HEK293 (cell line): ENCODE results near the gene PLEKHG5.
A peak's percentile ranks its signal among the peaks of the same experiment; 100 is the strongest.

Experiments
- SETDB1 ChIP-seq: IDR thresholded peaks from one replicate; pipeline ENCODE4 v1.6.1; 2017; ENCODE audit warnings: mild to moderate bottlenecking, low read length, moderate library complexity, mixed read lengths; ENCODE audit not compliant: insufficient read length
- SP3 ChIP-seq: fragments of 450-650 bp; formaldehyde crosslinking; IDR thresholded peaks from 2 replicates; pipeline ENCODE4 v1.5.1; 2016; ENCODE audit warnings: missing biosample characterization, missing genetic modification characterization
- YY1 ChIP-seq: fragments of 450-650 bp; formaldehyde crosslinking; IDR thresholded peaks from 2 replicates; pipeline ENCODE4 v1.5.1; 2018; ENCODE audit warnings: missing biosample characterization, missing genetic modification characterization
- ZFP37 ChIP-seq: fragments of 450-650 bp; formaldehyde crosslinking; IDR thresholded peaks from 2 replicates; pipeline ENCODE4 v1.5.1; 2016; ENCODE audit warnings: missing biosample characterization, missing genetic modification characterization
- ZNF121 ChIP-seq: fragments of 450-650 bp; formaldehyde crosslinking; IDR thresholded peaks from 2 replicates; pipeline ENCODE4 v1.5.1; 2016; ENCODE audit warnings: missing biosample characterization, missing genetic modification characterization
- ZNF140 ChIP-seq: fragments of 450-650 bp; formaldehyde crosslinking; IDR thresholded peaks from 2 replicates; pipeline ENCODE4 v1.5.1; 2016; ENCODE audit warnings: missing biosample characterization, missing genetic modification characterization
- ZNF175 ChIP-seq: fragments of 450-650 bp; formaldehyde crosslinking; IDR thresholded peaks from 2 replicates; pipeline ENCODE4 v1.5.1; 2016; ENCODE audit warnings: missing biosample characterization, missing genetic modification characterization
- ZNF23 ChIP-seq: fragments of 450-650 bp; formaldehyde crosslinking; IDR thresholded peaks from 2 replicates; pipeline ENCODE4 v1.5.1; 2016; ENCODE audit warnings: missing biosample characterization, missing genetic modification characterization, borderline replicate concordance
- ZNF292 ChIP-seq: fragments of 450-650 bp; formaldehyde crosslinking; IDR thresholded peaks from 2 replicates; pipeline ENCODE4 v1.5.1; 2016; ENCODE audit warnings: low read depth, missing biosample characterization, missing genetic modification characterization, borderline replicate concordance
- ZNF354C ChIP-seq: fragments of 450-650 bp; formaldehyde crosslinking; IDR thresholded peaks from 2 replicates; pipeline ENCODE4 v1.5.1; 2016; ENCODE audit warnings: missing biosample characterization, missing genetic modification characterization, low read depth, borderline replicate concordance
- ZNF404 ChIP-seq: fragments of 450-650 bp; formaldehyde crosslinking; IDR thresholded peaks from 2 replicates; pipeline ENCODE4 v1.5.1; 2017; ENCODE audit warnings: missing biosample characterization, missing genetic modification characterization
- ZNF510 ChIP-seq: fragments of 450-650 bp; formaldehyde crosslinking; IDR thresholded peaks from 2 replicates; pipeline ENCODE4 v1.5.1; 2018; ENCODE audit warnings: mild to moderate bottlenecking, missing genetic modification characterization, missing biosample characterization; ENCODE audit not compliant: insufficient replicate concordance
- ZNF544 ChIP-seq: fragments of 450-650 bp; formaldehyde crosslinking; IDR thresholded peaks from 2 replicates; pipeline ENCODE4 v1.5.0; 2017; ENCODE audit warnings: missing biosample characterization, missing genetic modification characterization
- ZNF600 ChIP-seq: fragments of 450-650 bp; formaldehyde crosslinking; IDR thresholded peaks from 2 replicates; pipeline ENCODE4 v1.5.1; 2016; ENCODE audit warnings: missing biosample characterization, missing genetic modification characterization
- ZNF701 ChIP-seq: fragments of 450-650 bp; formaldehyde crosslinking; IDR thresholded peaks from 2 replicates; pipeline ENCODE4 v1.5.1; 2016; ENCODE audit warnings: missing biosample characterization, missing genetic modification characterization
- ZNF785 ChIP-seq: fragments of 450-650 bp; formaldehyde crosslinking; IDR thresholded peaks from 2 replicates; pipeline ENCODE4 v1.5.1; 2016; ENCODE audit warnings: missing biosample characterization, missing genetic modification characterization
- TF ChIP-seq, protein P1 (sequence below): fragments of 450-650 bp; formaldehyde crosslinking; IDR thresholded peaks from 2 replicates; pipeline ENCODE4 v1.5.1; 2016; ENCODE audit warnings: missing biosample characterization, missing genetic modification characterization
- TF ChIP-seq, protein P2 (sequence below): fragments of 450-650 bp; formaldehyde crosslinking; IDR thresholded peaks from 2 replicates; pipeline ENCODE4 v1.5.1; 2016; ENCODE audit warnings: missing biosample characterization, missing genetic modification characterization
- TF ChIP-seq, protein P3 (sequence below): fragments of 450-650 bp; formaldehyde crosslinking; IDR thresholded peaks from 2 replicates; pipeline ENCODE4 v1.5.1; 2017; ENCODE audit warnings: missing biosample characterization, missing genetic modification characterization
- TF ChIP-seq, protein P4 (sequence below): fragments of 450-650 bp; formaldehyde crosslinking; IDR thresholded peaks from 2 replicates; pipeline ENCODE4 v1.5.1; 2016; ENCODE audit warnings: missing biosample characterization, missing genetic modification characterization
- TF ChIP-seq, protein P5 (sequence below): fragments of 450-650 bp; formaldehyde crosslinking; IDR thresholded peaks from 2 replicates; pipeline ENCODE4 v1.5.1; 2016; ENCODE audit warnings: missing biosample characterization, missing genetic modification characterization
- TF ChIP-seq, protein P6 (sequence below): fragments of 450-650 bp; formaldehyde crosslinking; IDR thresholded peaks from 2 replicates; pipeline ENCODE4 v1.5.1; 2016; ENCODE audit warnings: missing biosample characterization, missing genetic modification characterization, borderline replicate concordance
- TF ChIP-seq, protein P7 (sequence below): fragments of 450-650 bp; IDR thresholded peaks from 2 replicates; pipeline ENCODE4 v1.5.1; 2018; ENCODE audit warnings: missing biosample characterization, mild to moderate bottlenecking, missing genetic modification characterization
- TF ChIP-seq, protein P8 (sequence below): fragments of 450-650 bp; formaldehyde crosslinking; IDR thresholded peaks from 2 replicates; pipeline ENCODE4 v1.5.1; 2016; ENCODE audit warnings: missing biosample characterization, missing genetic modification characterization

Gene PLEKHG5

DNA sequence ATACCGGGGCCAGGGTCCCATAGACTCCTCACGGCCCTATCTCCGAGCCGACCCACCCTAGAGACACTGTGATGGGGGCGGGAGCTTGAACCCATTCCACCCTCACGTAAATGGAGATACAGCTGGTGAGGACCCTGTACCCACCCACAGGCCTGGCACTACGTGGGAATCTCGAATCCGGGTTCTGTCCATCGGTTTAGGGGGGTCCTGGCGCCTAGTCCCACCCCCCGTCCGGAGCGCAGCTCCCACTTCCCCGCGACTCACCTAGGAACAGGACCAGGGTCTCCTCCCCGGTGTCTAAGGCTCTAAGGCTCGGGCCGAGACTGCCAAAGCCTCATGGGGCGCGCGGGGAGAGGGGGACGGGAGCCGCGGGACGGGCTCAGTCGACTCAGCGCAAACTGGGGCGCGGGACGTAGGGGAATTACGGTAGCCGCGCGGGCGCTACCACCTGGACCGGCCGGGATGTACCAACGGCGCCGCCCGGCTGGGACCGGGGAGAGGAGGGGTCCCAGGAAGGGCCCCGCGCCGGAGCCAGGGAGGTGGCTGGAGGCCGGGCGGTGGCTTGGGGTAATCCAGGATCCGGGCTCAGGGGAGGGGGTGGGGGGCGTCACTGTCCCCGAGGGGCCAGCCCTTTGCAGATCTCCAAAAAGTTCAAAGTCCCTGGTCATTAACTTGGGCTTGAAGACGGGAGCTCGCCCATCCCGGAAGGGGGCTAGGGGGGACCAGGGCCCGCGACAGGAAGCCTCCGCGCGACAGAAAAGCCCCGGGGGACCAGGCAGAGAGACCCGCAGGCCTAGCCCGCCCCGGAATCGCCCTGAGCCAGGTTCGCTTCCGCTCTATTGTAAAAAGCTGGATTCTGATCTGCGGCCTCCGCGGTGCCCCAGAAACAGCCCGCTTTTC is 1.0 kb downstream of the PLEKHG5 start (continued):
- TF ChIP-seq, protein P1, sequence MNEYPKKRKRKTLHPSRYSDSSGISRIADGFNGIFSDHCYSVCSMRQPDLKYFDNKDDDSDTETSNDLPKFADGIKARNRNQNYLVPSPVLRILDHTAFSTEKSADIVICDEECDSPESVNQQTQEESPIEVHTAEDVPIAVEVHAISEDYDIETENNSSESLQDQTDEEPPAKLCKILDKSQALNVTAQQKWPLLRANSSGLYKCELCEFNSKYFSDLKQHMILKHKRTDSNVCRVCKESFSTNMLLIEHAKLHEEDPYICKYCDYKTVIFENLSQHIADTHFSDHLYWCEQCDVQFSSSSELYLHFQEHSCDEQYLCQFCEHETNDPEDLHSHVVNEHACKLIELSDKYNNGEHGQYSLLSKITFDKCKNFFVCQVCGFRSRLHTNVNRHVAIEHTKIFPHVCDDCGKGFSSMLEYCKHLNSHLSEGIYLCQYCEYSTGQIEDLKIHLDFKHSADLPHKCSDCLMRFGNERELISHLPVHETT (tag by site-specific recombination): 0 out of 2 replicates have a peak, but pooled peaks have one; percentile 40
- TF ChIP-seq, protein P2, sequence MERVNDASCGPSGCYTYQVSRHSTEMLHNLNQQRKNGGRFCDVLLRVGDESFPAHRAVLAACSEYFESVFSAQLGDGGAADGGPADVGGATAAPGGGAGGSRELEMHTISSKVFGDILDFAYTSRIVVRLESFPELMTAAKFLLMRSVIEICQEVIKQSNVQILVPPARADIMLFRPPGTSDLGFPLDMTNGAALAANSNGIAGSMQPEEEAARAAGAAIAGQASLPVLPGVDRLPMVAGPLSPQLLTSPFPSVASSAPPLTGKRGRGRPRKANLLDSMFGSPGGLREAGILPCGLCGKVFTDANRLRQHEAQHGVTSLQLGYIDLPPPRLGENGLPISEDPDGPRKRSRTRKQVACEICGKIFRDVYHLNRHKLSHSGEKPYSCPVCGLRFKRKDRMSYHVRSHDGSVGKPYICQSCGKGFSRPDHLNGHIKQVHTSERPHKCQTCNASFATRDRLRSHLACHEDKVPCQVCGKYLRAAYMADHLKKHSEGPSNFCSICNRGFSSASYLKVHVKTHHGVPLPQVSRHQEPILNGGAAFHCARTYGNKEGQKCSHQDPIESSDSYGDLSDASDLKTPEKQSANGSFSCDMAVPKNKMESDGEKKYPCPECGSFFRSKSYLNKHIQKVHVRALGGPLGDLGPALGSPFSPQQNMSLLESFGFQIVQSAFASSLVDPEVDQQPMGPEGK (tag by site-specific recombination): peak; percentile 77; the same call in 1 of the 2 replicates
- no peak for TF ChIP-seq ZNF510 (tag by site-specific recombination)
- TF ChIP-seq, protein P3, sequence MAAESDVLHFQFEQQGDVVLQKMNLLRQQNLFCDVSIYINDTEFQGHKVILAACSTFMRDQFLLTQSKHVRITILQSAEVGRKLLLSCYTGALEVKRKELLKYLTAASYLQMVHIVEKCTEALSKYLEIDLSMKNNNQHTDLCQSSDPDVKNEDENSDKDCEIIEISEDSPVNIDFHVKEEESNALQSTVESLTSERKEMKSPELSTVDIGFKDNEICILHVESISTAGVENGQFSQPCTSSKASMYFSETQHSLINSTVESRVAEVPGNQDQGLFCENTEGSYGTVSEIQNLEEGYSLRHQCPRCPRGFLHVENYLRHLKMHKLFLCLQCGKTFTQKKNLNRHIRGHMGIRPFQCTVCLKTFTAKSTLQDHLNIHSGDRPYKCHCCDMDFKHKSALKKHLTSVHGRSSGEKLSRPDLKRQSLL (tag by site-specific recombination): peak; percentile 81
- TF ChIP-seq, protein P4, sequence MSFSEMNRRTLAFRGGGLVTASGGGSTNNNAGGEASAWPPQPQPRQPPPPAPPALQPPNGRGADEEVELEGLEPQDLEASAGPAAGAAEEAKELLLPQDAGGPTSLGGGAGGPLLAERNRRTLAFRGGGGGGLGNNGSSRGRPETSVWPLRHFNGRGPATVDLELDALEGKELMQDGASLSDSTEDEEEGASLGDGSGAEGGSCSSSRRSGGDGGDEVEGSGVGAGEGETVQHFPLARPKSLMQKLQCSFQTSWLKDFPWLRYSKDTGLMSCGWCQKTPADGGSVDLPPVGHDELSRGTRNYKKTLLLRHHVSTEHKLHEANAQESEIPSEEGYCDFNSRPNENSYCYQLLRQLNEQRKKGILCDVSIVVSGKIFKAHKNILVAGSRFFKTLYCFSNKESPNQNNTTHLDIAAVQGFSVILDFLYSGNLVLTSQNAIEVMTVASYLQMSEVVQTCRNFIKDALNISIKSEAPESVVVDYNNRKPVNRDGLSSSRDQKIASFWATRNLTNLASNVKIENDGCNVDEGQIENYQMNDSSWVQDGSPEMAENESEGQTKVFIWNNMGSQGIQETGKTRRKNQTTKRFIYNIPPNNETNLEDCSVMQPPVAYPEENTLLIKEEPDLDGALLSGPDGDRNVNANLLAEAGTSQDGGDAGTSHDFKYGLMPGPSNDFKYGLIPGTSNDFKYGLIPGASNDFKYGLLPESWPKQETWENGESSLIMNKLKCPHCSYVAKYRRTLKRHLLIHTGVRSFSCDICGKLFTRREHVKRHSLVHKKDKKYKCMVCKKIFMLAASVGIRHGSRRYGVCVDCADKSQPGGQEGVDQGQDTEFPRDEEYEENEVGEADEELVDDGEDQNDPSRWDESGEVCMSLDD (tag by site-specific recombination): peak; percentile 94
- 0 out of 2 replicates have a peak, but pooled peaks have one; percentile 21 for TF ChIP-seq YY1 (tag by site-specific recombination)
- TF ChIP-seq, protein P5, sequence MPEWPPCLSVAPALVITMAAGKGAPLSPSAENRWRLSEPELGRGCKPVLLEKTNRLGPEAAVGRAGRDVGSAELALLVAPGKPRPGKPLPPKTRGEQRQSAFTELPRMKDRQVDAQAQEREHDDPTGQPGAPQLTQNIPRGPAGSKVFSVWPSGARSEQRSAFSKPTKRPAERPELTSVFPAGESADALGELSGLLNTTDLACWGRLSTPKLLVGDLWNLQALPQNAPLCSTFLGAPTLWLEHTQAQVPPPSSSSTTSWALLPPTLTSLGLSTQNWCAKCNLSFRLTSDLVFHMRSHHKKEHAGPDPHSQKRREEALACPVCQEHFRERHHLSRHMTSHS (tag by site-specific recombination): no peak
- 0 out of 2 replicates have a peak, but pooled peaks have one; percentile 26 for TF ChIP-seq ZNF785 (tag by site-specific recombination)
- TF ChIP-seq ZFP37 (tag by site-specific recombination): 0 out of 2 replicates have a peak, but pooled peaks have one; percentile 81
- no peak for TF ChIP-seq ZNF175 (tag by site-specific recombination)
- no peak for TF ChIP-seq ZNF544 (tag by site-specific recombination)
- TF ChIP-seq, protein P6, sequence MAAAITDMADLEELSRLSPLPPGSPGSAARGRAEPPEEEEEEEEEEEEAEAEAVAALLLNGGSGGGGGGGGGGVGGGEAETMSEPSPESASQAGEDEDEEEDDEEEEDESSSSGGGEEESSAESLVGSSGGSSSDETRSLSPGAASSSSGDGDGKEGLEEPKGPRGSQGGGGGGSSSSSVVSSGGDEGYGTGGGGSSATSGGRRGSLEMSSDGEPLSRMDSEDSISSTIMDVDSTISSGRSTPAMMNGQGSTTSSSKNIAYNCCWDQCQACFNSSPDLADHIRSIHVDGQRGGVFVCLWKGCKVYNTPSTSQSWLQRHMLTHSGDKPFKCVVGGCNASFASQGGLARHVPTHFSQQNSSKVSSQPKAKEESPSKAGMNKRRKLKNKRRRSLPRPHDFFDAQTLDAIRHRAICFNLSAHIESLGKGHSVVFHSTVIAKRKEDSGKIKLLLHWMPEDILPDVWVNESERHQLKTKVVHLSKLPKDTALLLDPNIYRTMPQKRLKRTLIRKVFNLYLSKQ (tag by site-specific recombination): no peak; the same call in 1 of the 2 replicates
- no peak for TF ChIP-seq ZNF600 (tag by site-specific recombination)
- TF ChIP-seq ZNF354C (tag by site-specific recombination): no peak
- TF ChIP-seq SETDB1: no peak
- TF ChIP-seq SP3 (tag by site-specific recombination): peak; percentile 55
- TF ChIP-seq ZNF23: no peak
- no peak for TF ChIP-seq ZNF292 (tag by site-specific recombination)
- no peak for TF ChIP-seq ZNF701 (tag by site-specific recombination)
- TF ChIP-seq ZNF140 (tag by site-specific recombination): no peak
- no peak for TF ChIP-seq ZNF404 (tag by site-specific recombination)
- TF ChIP-seq, protein P7, sequence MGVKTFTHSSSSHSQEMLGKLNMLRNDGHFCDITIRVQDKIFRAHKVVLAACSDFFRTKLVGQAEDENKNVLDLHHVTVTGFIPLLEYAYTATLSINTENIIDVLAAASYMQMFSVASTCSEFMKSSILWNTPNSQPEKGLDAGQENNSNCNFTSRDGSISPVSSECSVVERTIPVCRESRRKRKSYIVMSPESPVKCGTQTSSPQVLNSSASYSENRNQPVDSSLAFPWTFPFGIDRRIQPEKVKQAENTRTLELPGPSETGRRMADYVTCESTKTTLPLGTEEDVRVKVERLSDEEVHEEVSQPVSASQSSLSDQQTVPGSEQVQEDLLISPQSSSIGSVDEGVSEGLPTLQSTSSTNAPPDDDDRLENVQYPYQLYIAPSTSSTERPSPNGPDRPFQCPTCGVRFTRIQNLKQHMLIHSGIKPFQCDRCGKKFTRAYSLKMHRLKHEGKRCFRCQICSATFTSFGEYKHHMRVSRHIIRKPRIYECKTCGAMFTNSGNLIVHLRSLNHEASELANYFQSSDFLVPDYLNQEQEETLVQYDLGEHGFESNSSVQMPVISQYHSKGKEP (tag by site-specific recombination): peak; percentile 58; the same call in 1 of the 2 replicates
- TF ChIP-seq ZNF121 (tag by site-specific recombination): 0 out of 2 replicates have a peak, but pooled peaks have one; percentile 22
- TF ChIP-seq, protein P8, sequence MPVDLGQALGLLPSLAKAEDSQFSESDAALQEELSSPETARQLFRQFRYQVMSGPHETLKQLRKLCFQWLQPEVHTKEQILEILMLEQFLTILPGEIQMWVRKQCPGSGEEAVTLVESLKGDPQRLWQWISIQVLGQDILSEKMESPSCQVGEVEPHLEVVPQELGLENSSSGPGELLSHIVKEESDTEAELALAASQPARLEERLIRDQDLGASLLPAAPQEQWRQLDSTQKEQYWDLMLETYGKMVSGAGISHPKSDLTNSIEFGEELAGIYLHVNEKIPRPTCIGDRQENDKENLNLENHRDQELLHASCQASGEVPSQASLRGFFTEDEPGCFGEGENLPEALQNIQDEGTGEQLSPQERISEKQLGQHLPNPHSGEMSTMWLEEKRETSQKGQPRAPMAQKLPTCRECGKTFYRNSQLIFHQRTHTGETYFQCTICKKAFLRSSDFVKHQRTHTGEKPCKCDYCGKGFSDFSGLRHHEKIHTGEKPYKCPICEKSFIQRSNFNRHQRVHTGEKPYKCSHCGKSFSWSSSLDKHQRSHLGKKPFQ: no peak
